HEK293 (cell line): ENCODE data around the gene SFT2D1.

ENCODE experiments used
- CTCF ChIA-PET: fragments of 350-600 bp; formaldehyde crosslinking; extraction: SDS; loops from one replicate; lab custom pipeline; 2021; ENCODE audit warnings: antibody characterized with exemption; lab: Yijun Ruan, JAX
- POLR2A ChIA-PET: fragments of 300-600 bp; formaldehyde crosslinking; extraction: SDS; loops from one replicate; lab custom pipeline; 2020; ENCODE audit warnings: antibody characterized with exemption, inconsistent platforms; lab: Yijun Ruan, JAX
- H3K27ac ChIP-seq: fragments of 200-500 bp; sonication (Bioruptor generic); 2 replicates; pipeline ENCODE4 v1.5.1; 2014; ENCODE audit warnings: low read depth, low read length, control low read depth, inconsistent platforms; ENCODE audit errors: extremely low read depth
- H3K36me3 ChIP-seq, 2 experiments: fragments of 200-500 bp in 1 of 2; sonication (Bioruptor generic) in 1 of 2; 1 replicate in 1 of 2; 2 replicates in 1 of 2; pipeline ENCODE4 v1.5.1; 2014 to 2017; ENCODE audit warnings: inconsistent platforms in 2 of 2, low read length in 2 of 2; ENCODE audit not compliant: control insufficient read depth in 2 of 2, insufficient read depth in 1 of 2
- H3K4me1 ChIP-seq: fragments of 200-500 bp; sonication (Bioruptor generic); 2 replicates; pipeline ENCODE4 v1.5.1; 2014; ENCODE audit warnings: mild to moderate bottlenecking, low read length, inconsistent platforms; ENCODE audit not compliant: control insufficient read depth, insufficient read depth
- H3K4me3 ChIP-seq: 2 replicates; pipeline ENCODE4 v1.5.1; 2011; ENCODE audit warnings: low read depth, mild to moderate bottlenecking, control low read depth, low read length, moderate library complexity
- H3K9me3 ChIP-seq: fragments of 200-500 bp; sonication (Bioruptor generic); 2 replicates; pipeline ENCODE4 v1.5.1; 2014; ENCODE audit warnings: low read depth, low read length, inconsistent platforms; ENCODE audit not compliant: control insufficient read depth, insufficient read depth
- CTCF ChIP-seq: fragments of 450-650 bp; formaldehyde crosslinking; IDR thresholded peaks from 2 replicates; pipeline ENCODE4 v1.5.1; 2016; ENCODE audit warnings: missing biosample characterization, missing genetic modification characterization
- TCF7L2 ChIP-seq: IDR thresholded peaks from 2 replicates; pipeline ENCODE4 v1.6.1; 2011; ENCODE audit warnings: low read depth, mild to moderate bottlenecking, inconsistent platforms, low read length, moderate library complexity, borderline replicate concordance
- TRIM28 ChIP-seq: IDR thresholded peaks from 2 replicates; pipeline ENCODE4 v1.6.1; 2011; ENCODE audit warnings: low read length, control low read depth, borderline replicate concordance
- ZBTB26 ChIP-seq: fragments of 450-650 bp; formaldehyde crosslinking; optimal IDR thresholded peaks from 2 replicates; pipeline ENCODE3; 2016; ENCODE audit warnings: missing biosample characterization, mild to moderate bottlenecking, missing genetic modification characterization
- ZFP37 ChIP-seq: fragments of 450-650 bp; formaldehyde crosslinking; IDR thresholded peaks from 2 replicates; pipeline ENCODE4 v1.5.1; 2016; ENCODE audit warnings: missing biosample characterization, missing genetic modification characterization
- ZNF146 ChIP-seq: fragments of 450-650 bp; formaldehyde crosslinking; IDR thresholded peaks from 2 replicates; pipeline ENCODE4 v1.5.1; 2016; ENCODE audit warnings: missing biosample characterization, missing genetic modification characterization
- ZNF148 ChIP-seq: fragments of 450-650 bp; formaldehyde crosslinking; IDR thresholded peaks from 2 replicates; pipeline ENCODE4 v1.5.0; 2017; ENCODE audit warnings: missing biosample characterization, missing genetic modification characterization, borderline replicate concordance
- ZNF423 ChIP-seq: fragments of 450-650 bp; formaldehyde crosslinking; IDR thresholded peaks from 2 replicates; pipeline ENCODE4 v1.5.1; 2016; ENCODE audit warnings: missing biosample characterization, missing genetic modification characterization
- ZNF791 ChIP-seq: fragments of 450-650 bp; formaldehyde crosslinking; IDR thresholded peaks from 2 replicates; pipeline ENCODE4 v1.5.1; 2016; ENCODE audit warnings: missing biosample characterization, missing genetic modification characterization
- ZSCAN4 ChIP-seq: fragments of 450-650 bp; formaldehyde crosslinking; IDR thresholded peaks from 2 replicates; pipeline ENCODE4 v1.5.1; 2017; ENCODE audit warnings: missing biosample characterization, missing genetic modification characterization

The SFT2D1 gene

GRCh38 chr6:166279393-166279679, 63.0 kb downstream of the SFT2D1 start:
- no peaks in the 10 kb centered on the region for H3K36me3 ChIP-seq
- POLR2A ChIA-PET, result no interaction called here
- no peaks in the 10 kb centered on the region for H3K4me1 ChIP-seq
- no peak overlapping the region for H3K27ac ChIP-seq
- CTCF ChIA-PET, result interaction anchor here (0.7 to 3.7 kb wide), 3 partner anchors 117 to 863 kb away, joined by 3 to 23 read pairs (median 4); no protein-coding TSS in a partner anchor
- no peak for TF ChIP-seq TCF7L2
- no peak for TF ChIP-seq ZNF791 (tag by site-specific recombination)
- TF ChIP-seq CTCF (tag by site-specific recombination), result no peak
- no peak for TF ChIP-seq TRIM28
- peak; percentile 13 for TF ChIP-seq ZBTB26 (tag by site-specific recombination)
- TF ChIP-seq, all 188 proteins: peak for 1
- Histone ChIP-seq H3K4me3 (no peak overlapping the region), H3K9me3 (no peaks in the 10 kb centered on the region)

- TF ChIP-seq ZSCAN4 (tag by site-specific recombination) (peak; percentile 77), ZNF423 (no peak), TCF7L2 (no peak), ZBTB26 (tag by site-specific recombination) (peak; percentile 18), ZNF148 (tag by site-specific recombination) (no peak)
- POLR2A ChIA-PET, result no interaction called here
- H3K4me1 ChIP-seq, result no peaks in the 10 kb centered on the region
- no peaks in the 10 kb centered on the region for H3K36me3 ChIP-seq
- H3K4me3 ChIP-seq, result no peak overlapping the region
- H3K27ac ChIP-seq, result no peak overlapping the region
- CTCF ChIA-PET, result interaction anchor here (1.0 to 3.7 kb wide), 2 partner anchors 121 to 863 kb away, joined by 3 to 23 read pairs; no protein-coding TSS in a partner anchor
- no peaks in the 10 kb centered on the region for H3K9me3 ChIP-seq
Measured at GRCh38 chr6:166278579-166279392, 63.6 kb downstream of the SFT2D1 start.

GRCh38 chr6:166277892-166278578, 64.3 kb downstream of the SFT2D1 start:
- Histone ChIP-seq H3K27ac (no peak overlapping the region), H3K4me3 (no peak overlapping the region), H3K9me3 (no peaks in the 10 kb centered on the region), H3K36me3 (no peaks in the 10 kb centered on the region), H3K4me1 (no peaks in the 10 kb centered on the region)
- ChIA-PET POLR2A (no interaction called here), CTCF (interaction anchor here (0.6 to 5.0 kb wide), 7 partner anchors 35 to 711 kb away, joined by 3 to 94 read pairs (median 3); no protein-coding TSS in a partner anchor)
- TF ChIP-seq ZFP37 (tag by site-specific recombination) (no peak), ZNF146 (tag by site-specific recombination) (0 out of 2 replicates have a peak, but pooled peaks have one; percentile 7)
